H1 (cell line): Measurements from ENCODE around the gene CKB.

Experiments used
- CTCF ChIP-seq, 3 experiments: IDR thresholded peaks; 1 replicate in 2 of 3; 2 replicates in 1 of 3; pipeline versions ENCODE4 v1.5.1 to v1.6.1; 2011; ENCODE audit warnings: low read length in 3 of 3, mild to moderate bottlenecking in 3 of 3, inconsistent platforms in 2 of 3, low read depth in 1 of 3, moderate library complexity in 1 of 3; ENCODE audit not compliant: insufficient read depth in 1 of 3; ENCODE audit errors: control extremely low read depth in 1 of 3
- EP300 ChIP-seq, 2 experiments: IDR thresholded peaks; 1 replicate in 1 of 2; 2 replicates in 1 of 2; pipeline ENCODE4 v1.6.1; 2011 to 2012; ENCODE audit warnings: low read depth in 2 of 2, low read length in 2 of 2, mild to moderate bottlenecking in 2 of 2, borderline replicate concordance in 1 of 2, inconsistent platforms in 1 of 2, moderate library complexity in 1 of 2
- KDM1A ChIP-seq: fragments of 200-600, 300-600 bp; sonication (generic); IDR thresholded peaks from 2 replicates; pipeline ENCODE4 v1.7.1; 2016; ENCODE audit warnings: mild to moderate bottlenecking, low read length, borderline replicate concordance
- MAX ChIP-seq: IDR thresholded peaks from 2 replicates; pipeline ENCODE4 v1.6.1; 2012; ENCODE audit warnings: inconsistent platforms
- NRF1 ChIP-seq: IDR thresholded peaks from 2 replicates; pipeline ENCODE4 v1.6.1; 2011; ENCODE audit warnings: mild to moderate bottlenecking, low read depth, low read length, improper control_type of control experiment
- POLR2A ChIP-seq, 2 experiments: IDR thresholded peaks; 1 replicate in 1 of 2; 2 replicates in 1 of 2; pipeline ENCODE4 v1.6.1; 2011; ENCODE audit warnings: low read depth in 2 of 2, low read length in 2 of 2, mild to moderate bottlenecking in 2 of 2; ENCODE audit errors: control extremely low read depth in 1 of 2
- RAD21 ChIP-seq, 2 experiments: IDR thresholded peaks in 1 of 2; conservative IDR thresholded peaks in 1 of 2; 2 replicates each; pipeline ENCODE4 v1.6.1; 2011; ENCODE audit warnings: low read depth in 2 of 2, low read length in 2 of 2, improper control_type of control experiment in 1 of 2, inconsistent platforms in 1 of 2, mild to moderate bottlenecking in 1 of 2, moderate library complexity in 1 of 2
- YY1 ChIP-seq: IDR thresholded peaks from 2 replicates; pipeline ENCODE4 v1.6.1; 2011; ENCODE audit warnings: low read depth, mild to moderate bottlenecking, low read length
- ZNF274 ChIP-seq: IDR thresholded peaks from 2 replicates; pipeline ENCODE4 v1.7.0; 2012; ENCODE audit warnings: low read length, borderline replicate concordance; ENCODE audit errors: extremely low read depth

- no peak for TF ChIP-seq NRF1
- TF ChIP-seq EP300 (IDR thresholded peaks at IDR 0.05; ENCODE audit: borderline replicate concordance in 1 of 2, low read depth in 2 of 2, low read length in 2 of 2), result no peak
- no peak for TF ChIP-seq CTCF (IDR thresholded peaks at IDR 0.05; ENCODE audit: control extremely low read depth in 1 of 3, insufficient read depth in 1 of 3, low read depth in 1 of 3, low read length in 3 of 3)
- no peak for TF ChIP-seq YY1
- no peak for TF ChIP-seq ZNF274
- no peak for TF ChIP-seq MAX
- TF ChIP-seq RAD21 (IDR thresholded peaks at IDR 0.05 in 1 of 2, conservative IDR thresholded peaks at IDR 0.05 in 1 of 2; ENCODE audit: low read depth in 2 of 2, low read length in 2 of 2), result no peak
- TF ChIP-seq POLR2A (IDR thresholded peaks at IDR 0.05; ENCODE audit: control extremely low read depth in 1 of 2, low read depth in 2 of 2, low read length in 2 of 2), result no peak
- no peak for TF ChIP-seq KDM1A
These were observed 46.6 kb downstream of the CKB start for GRCh38 chr14:103476065-103476464.
